ENCODE measurements around the gene CERS4.
"Not testable (repeated sequence)": the region's sequence is repeated elsewhere in the genome, so short reads cannot be mapped to it uniquely, and the experiment has no call there.

Gene CERS4

DNA sequence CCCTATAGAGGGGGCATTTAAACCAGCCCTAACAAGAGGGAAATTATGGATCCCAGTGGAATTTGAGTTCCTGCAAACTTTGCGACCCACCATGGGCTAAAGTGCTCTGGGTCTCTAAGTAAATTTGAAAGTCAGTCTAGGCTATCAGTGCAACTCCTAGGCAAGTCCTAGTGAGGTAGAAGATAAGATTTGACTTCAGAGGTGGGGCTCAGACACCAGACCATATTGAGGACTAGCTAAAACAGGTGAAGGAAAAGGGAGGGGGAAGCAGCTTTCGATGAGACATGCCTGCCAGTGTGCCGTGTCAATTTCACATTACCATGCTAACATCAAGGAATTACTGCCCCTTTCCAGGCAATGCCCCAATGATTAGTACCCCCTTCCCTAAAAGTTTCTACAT, 60.6 kb downstream of the CERS4 start:
- DNase-seq, result no peak

DNA sequence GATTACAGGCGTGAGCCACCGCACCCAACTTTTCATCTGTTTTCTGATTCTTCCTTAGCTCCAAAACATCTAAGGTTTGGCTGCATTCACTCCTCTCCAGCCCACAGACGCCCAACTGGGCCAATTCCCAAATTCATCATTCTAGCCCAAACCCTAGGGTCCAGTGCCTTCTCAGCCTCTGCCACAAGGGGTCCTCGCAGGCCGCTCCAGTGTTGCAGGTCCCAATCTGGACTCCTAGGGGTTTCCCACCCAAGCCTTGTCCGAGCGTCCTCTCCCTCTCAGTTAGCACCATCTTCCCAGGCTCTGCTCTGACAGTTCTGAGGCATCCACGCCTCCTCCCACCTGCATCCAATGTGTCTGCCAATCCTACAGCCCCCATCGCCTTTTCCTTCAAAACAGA, 67.3 kb downstream of the CERS4 start:
- not testable (repeated sequence) for DNase-seq

DNA sequence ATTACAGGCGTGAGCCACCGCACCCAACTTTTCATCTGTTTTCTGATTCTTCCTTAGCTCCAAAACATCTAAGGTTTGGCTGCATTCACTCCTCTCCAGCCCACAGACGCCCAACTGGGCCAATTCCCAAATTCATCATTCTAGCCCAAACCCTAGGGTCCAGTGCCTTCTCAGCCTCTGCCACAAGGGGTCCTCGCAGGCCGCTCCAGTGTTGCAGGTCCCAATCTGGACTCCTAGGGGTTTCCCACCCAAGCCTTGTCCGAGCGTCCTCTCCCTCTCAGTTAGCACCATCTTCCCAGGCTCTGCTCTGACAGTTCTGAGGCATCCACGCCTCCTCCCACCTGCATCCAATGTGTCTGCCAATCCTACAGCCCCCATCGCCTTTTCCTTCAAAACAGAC, 82.2 kb downstream of the CERS4 start:
- DNase-seq, result not testable (repeated sequence)

DNA sequence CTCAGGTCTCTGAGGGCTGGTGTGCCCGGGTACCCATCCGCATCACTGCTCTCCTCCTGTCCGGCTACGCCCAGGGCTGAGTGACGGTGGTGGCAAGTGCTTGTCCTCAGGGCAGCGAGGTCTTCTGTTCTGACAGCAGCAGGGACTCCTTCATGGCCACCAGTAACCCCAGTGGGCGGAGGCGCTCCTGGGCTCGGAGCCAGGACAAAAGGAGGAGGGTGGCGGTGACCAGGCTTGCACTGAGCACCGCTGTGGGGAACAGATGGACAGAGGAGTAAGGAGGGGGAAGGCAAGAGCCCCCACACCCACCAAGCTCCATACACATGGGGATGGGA, 93.2 kb downstream of the CERS4 start:
- no peak for DNase-seq

DNA sequence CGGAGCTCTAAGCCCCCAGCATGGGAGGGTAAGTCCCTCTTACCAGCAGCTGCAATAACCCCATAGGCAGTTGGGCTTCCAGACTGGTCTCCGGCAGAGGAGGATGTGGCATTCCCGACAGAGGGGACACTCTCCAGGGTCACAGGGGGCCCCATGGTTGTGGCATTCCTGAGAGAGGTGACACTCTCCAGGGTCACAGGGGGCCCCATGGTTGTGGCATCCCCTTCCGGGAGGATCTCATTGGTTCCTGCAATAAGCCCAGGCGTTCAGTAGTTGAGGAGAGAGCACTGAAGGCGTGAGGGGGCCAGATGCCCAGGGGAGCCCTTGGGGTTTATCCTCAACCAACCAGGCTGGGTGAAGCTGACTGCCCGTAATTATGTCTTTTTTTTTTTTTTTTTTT, 93.6 kb downstream of the CERS4 start:
- DNase-seq, result no peak

DNA sequence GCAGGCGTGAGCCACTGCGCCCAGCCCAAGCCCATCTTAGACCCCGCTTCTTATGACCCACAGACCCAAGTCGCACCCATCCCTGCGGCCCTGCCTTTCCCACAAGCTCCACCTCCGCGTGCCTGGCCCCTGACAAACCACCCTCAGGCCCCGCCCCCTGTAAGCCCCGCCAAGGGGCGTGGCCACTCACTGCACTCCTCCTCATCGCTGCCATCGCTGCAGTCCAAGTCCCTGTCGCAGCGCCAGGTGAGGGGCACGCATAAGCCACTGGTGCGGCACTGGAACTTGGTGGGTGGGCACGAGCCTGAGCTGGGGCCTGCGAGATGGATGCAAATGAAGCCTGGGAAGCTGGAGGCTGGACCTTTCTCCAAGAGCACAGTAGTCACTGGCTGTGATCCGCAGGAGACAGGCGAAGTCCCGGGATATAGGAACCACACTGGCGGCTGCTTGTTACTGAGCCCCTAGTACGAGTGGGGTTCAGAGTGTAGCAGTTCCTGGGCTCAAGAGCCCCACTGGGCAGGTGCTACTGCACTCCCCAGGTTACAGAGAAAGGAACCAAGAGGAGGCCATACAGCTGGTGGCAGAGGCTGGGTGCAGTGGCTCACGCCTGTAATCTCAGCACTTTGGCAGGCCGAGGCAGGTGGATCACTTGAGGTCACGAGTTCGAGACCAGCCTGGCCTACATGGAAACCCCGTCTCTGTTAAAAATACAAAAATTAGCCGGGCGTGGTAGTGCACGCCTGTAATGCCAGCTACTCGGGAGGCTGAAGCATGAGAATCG, 95.9 kb downstream of the CERS4 start:
- DNase-seq, result peak; percentile 13

DNA sequence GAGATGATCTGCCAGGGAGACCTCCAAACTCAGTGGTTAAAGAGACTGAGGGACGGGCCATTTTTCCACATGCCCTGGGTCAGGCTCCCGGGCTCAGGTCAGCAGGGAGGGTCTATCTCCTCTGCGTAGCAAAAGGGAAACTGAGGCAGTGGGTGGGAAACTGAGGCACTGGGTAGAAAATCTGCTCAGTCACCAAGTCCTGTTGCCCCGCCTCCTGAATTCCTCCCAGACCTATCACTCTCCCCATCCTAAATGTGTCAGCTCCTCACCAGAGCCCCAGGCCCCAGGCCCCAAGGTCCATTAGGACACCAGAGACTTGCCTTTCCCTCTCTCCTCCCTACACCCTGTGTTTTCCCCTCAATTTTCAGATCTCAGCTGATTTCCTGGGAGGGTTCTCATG, 96.6 kb downstream of the CERS4 start:
- DNase-seq, result no peak

DNA sequence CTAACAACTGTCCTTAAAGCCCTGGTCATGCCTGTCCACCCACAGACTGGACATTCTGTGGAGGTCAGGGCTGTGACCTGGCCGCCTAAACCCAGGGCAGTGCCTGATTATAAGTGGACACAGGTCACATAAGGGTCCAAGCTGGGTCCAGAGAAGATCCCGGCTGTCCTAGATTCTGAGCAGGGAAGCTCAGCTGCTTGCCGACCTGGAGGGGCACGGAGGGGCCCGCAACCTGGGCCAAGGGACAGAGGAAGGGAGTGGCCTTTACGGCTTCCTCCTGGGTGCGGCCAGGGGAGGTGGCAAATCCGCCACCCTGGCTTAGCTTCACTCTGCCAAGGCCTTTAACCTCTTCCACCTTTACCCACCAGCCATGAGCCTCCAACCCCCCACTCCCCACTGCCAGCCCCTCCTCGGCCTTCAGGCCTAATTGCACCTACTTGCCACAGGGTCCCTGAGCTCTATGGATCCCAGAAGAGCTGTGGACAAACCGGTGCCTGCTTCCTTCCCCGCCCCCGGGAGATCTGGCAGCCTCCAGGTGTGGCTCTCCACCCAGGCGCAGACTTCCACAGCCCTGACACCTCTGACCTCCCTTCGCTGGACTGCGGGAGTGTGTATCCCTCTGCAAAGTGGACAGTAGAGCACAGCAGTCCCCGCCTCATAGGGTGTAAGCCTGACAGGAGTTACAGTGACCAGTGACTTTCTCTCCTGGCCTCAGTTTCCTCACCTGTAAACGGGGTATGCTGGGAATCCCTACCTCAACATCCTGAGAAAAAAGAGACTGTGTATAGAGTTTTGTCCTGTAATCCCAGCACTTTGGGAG, 97.3 kb downstream of the CERS4 start:
- DNase-seq, result no peak

DNA sequence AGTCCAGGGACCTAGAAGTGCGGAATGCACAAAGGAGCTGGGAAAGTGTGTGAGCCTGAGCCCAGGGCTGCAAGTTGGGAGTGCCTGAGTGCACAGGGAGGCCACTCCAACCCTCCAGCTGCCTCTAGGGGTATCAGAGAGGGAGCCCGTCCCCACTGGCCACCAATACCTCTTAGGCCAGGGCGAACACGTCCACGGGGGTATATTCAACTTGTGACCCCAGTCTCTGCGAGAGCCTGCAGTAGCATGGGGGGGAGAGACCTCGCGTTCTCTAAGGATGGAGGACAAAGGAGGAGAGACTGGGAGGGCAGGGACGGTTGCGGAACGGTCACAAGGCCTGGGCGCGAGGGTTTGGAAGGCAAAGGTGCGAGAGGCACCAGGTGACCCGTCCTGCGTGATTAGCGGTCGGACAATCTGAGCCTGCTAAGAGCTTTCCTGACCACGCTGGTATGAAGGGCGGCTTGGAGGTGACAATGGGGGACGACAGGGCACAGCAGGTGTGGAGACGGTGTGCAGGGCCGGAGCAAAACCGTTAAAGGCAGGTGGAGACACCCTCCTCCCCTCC, 98.3 kb downstream of the CERS4 start:
- DNase-seq, result no peak

DNA sequence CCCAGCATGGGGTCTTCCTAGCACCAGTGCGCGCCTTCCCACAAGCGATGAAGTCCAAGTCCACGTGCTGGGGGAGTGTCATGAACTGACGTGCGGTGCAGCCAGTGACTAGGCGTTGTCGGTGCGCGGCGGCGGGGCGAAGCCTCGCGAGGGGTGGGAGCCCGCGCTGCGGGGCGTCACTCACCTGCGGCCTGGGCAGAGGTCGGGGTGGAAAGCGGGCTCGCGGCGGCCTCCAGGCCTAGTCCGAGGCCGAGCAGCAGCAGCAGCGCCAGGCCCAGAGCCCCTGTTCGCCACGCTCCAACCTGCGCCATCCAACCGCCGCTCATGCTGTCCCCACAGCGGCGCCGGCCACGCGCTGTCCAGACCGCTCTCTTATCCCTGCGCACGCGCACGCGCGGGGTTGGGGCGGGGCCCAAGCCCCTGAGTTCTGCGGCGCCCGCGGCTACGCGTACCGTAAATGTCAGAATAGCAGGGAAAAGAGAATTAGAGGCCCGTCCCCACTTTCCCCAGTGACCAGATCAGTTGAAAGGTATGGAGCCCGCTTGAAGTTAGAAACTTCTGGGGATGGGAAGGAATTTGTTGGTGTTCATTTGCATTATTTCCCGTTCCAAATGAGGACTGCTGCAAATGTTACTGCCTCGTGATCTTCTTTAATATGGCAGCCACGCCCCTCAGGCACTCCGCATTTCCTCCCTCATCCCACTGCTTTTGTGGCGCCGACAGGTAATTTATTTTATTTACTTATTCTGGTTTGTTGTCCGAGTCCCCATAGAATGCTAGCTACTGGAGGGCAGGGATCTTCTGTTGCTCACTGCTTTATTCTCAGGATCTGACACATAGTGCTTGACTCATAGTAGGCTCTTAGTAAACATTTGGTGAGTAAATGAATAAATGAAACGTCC, 99.0 kb downstream of the CERS4 start, which contains the start of gene CD320:
CD320 (minus strand) TSS at position 394 of the 902 bp plus-strand sequence; CDS start at position 326, 68 bp downstream.
- peak; percentile 85 for DNase-seq

DNA sequence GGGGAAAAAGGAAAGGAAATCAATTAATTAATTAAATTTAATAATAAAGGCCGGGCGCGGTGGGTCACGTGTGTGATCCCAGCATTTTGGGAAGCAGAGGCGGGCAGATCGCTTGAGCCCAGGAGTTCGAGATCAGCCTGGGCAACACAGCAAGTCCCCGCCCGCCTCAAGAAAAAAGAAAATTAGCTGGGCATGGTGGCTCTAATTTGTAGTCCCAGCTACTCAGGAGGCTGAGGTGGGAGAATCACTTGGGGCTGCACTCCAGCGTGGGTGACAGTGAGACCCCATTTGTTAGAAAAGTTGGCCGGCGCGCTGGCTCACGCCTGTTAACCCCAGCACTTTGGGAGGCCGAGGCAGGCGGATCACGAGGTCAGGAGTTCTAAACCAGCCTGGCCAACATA, 99.7 kb downstream of the CERS4 start:
- DNase-seq, result no peak

DNA sequence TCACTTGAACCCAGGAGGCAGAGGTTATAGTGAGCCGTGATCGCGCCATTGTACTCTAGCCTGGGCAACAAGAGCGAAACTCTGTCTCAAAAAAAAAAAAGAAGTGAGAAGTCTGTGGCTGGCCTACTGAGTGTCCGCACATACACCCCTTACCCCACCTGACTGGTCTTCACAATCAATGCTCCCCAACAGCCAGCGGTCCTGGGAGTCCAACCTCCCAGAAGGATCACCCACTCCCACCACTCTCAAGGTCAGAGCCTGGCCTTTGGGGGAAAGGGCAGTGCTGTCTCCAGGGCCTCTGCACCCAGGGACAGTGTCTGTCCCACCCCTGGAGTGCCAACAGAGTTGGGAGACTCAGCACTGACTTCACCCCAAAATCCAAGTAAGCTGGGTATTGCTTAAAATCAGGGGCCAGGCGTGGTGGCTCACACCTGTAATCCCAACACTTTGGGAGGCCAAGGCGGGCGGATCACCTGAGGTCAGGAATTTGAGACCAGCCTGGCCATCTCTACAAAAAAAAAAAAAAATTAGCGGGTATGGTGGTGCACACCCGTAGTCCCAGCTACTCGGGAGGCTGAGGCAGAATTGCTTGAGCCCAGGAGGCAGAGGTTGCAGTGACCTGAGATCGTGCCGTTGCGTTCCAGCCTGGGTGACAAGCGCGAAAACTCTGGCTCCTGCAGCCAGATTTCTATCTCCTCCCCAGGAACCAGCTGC, 101.3 kb downstream of the CERS4 start:
- no peak for DNase-seq

DNA sequence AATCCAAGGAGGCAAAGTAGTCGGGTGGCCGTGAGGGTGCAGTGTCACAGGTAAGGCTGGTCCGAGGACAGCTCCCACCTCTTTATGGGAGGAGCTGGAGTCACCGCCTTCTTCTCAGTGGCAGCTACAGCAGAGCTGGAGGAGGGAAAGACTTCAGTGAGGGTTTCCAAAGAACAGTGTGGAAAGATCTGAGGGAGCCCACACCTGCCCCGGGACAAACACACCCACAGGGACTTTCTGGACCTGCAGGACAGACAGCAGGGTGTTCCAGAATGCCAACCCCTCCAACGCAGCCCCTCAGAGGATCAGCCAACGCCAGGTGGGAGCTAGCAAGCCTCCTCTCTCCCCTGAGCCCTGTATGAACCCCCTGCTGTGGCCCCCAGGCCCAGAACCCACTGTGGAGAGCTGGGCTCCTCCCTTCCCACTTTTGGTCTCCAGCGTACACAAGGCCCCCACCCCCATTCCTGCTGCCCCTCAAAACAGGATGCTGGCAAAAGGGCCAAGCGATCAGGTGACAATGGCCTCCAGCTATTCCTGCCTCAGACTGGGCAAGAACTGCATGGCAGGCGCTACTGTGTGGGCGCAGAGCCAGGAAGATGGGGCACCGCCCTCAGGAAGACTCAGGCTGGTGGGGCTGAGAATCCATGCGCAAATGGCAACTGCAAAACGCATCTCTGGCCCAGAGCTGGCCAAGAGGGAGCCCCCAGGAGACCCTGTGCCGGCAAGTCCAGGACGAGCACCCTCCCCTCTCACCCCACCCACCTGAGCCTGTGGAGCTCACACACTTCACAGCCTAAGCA, 102.5 kb downstream of the CERS4 start:
- DNase-seq, result no peak
